GM21360 (cell line): ENCODE results near the gene UBN1.
"Not testable (repeated sequence)": the region's sequence is repeated elsewhere in the genome, so short reads cannot be mapped to it uniquely, and the experiment has no call there.

Experiments
- ATAC-seq: cut with Tn5 transposase; IDR thresholded peaks from one replicate; pipeline ENCODE4 v1.9.1; 2021; ENCODE audit warnings: mild to moderate bottlenecking, moderate library complexity; ENCODE audit not compliant: unreplicated experiment

UBN1 gene

DNA sequence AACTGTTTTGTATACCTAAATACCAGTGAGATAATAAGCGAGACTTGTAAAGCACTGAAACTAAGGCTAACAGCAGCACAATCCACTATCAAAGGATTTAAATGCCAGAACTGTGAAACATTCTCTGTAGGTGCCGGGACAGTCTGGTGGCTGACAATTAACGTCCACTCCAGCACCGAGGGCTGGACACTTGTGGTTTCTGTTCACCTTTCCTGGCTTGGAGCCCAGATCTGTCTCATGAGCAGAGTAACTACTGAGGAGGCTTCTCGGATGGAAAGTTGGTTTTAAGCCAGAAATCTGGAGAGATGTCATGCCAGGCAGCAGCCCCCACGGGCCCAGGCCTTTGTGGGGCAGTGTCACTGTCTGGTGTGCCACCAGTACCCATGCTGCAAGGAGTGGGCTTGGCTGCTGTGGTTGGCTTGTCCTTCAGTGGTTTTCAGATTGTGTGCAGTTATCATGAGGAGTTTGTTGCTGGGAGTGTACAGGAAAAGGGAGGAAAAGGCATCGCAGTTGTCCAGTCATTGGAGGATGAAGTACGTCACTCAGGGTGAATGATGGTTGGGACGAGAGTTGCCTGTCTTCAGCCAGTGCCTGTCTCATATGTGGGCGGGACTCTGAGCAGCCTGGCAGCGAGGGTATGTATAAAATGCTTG is 35.5 kb downstream of the UBN1 start:
- no peak for ATAC-seq

DNA sequence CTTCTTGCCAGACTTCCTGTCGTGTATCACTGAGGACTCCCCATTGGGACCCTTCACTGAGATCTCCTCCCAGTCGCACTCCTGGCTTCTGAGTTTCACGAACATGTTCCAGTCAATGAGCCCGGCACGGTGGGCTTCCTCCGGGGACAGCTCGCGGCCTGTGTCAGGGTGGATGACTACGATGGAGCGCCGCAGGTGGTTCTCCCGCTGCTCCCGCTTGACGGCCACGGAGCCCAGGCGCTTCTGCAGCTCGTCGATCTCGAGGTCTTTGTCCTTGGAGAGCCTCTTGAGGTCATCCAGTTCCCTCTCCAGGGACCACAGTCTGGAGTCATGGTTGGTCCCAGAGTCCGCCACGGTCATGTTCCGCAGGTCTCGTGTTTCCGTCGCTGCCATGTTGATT is 36.2 kb downstream of the UBN1 start:
- no peak for ATAC-seq

DNA sequence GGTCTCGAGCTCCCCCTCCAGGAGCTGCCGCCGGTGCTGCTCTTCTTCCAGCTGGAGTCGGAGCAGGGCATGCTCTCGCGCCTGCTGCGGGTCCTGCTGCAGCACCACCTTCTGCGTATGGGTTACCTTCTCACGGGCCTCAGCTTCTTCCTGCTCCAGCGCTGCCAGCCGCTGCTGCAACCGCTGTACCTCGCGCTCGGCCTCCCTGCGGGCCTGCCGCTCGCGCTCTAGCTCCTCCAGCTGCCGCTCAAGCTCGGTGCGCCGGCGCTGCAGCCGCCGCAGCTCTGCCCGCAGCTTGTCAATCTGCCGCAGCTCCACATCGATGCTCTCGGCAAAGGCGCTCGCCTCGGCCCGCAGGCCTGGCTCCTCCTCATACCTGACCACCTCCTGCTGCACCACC is 36.9 kb downstream of the UBN1 start:
- no peak for ATAC-seq

DNA sequence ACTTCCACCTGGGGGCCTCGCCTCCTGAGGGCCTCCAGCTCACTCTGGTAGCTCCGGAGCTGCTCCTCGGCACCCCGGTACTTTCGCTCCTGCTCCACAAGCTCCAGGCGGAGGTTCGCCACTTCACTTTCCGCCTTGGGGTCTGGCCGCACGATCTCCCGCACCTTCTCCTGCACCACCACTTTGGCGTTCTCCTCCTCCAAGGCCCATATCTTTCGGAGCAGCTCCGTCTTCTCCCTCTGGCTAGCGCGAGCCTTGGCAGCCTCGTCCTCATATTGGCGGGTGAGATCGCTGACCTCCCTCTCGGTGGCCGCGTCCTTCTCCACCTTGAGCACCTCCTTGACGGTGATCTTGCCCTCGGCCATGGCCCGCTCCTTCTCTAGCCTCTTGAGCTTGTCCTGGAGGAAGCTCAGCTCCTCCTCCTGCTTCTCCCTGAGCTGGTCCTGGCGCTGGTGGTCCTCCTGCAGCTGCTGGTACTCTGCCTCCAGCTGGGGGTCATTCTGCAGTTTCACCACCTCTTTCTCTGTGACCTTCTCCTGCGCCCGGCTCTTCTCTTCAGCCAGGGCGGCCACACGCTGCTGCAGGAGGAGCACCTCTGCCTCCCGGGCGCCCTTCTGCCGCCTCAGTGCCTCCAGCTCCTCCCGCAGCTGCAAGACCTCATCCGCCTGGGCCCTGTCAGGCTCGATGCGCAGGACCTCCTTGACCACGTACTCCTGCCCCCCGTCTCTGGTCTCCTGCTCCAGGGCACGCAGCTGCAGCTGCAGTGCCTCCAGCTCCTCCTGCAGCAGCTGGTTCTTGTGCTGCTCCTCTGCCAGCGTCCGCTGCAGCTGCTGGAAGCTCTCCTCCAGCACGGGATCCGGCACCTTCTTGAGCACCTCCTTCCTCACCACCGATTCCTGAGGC is 37.9 kb downstream of the UBN1 start:
- no peak for ATAC-seq

DNA sequence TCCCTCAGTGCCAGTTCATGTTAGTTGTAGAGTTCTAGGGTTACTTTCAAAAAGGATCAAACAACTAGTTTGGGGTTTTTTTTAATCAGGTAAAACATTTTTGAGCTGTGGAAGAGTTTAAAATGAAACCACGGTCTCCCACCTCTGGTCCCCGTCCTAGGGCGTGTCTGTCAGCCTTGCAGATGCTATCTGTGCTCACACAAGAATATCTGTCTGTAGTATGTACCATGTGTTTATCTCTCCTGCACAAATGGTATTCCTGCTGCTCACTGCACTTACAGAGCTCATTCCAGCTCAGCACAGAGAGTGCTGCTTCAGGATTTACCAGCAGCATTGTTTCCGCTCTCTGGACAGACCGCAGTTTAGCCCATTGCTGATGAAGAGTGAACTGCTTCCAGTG is 38.9 kb downstream of the UBN1 start:
- no peak for ATAC-seq

DNA sequence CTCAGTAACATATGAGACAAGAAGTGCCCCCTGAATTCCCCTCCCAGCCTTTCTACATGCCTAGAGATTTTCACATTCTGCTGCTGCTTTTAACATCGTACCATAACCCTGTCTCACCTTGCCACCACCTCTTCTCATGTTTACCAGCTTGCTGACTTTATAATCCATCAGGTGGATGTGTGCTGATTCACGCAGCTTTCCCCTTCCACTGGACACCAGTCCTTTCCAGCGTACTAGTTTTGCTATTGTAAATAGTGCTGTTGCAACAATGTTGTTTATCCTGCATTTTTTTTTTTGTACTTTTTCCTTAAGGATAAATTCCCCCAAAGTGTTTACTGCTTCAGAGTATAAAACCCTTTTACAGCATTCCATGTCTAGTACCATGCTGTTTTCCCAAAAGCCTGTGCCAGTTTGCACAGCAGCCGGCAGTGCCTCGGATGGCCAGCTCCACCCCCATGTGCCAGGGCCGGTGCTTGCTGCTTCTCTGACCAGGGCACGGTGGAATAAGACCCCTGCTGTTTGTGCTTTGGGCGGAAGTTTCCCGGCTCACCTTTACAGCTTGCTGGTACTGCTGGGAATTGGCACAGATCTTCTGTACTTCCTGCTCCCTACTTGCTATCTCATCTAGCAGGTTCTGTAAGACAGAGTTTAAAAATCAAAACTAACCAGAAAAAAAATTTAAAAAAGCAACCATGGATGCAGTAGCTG is 41.3 kb downstream of the UBN1 start:
- no peak for ATAC-seq

DNA sequence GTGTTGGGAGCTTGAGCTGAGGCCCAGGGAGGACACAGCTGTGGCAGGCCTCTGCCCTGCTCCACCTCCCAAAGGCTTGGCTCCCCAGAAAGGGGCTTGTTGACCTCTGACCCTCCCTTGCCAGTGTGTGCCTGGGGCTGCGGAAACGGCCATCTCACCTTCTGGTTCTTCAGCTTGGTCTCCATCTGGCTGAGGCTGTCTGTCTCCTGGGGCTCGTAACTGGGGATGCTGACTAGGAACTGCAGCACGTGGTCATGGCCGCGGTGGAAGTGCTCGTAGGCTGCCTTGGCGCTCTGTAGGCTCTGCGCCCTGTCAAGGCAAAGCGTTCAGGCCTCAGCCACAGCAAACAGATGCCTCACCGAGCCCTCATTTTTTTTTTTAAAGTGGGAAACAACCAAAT is 42.7 kb downstream of the UBN1 start:
- no peak for ATAC-seq

DNA sequence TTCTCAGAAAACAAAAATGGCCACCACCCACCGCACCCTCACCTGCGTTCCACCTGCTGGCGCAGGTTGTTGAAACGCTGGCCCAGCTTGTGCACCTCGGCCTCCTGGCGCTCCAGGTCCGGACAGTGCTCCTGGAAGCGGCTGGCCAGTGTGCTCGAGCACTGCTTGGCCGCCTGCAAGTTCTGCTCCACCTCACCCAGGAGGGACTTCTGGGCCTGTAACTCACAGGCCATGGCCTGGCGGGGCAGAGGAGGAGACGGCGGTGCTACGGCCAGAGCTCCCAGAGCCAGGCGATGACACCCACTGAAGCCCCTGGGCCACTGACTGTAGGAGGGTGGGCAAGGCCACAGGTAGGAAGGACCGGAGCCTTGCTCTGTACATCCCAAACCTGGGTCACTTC is 43.4 kb downstream of the UBN1 start:
- ATAC-seq, result no peak

DNA sequence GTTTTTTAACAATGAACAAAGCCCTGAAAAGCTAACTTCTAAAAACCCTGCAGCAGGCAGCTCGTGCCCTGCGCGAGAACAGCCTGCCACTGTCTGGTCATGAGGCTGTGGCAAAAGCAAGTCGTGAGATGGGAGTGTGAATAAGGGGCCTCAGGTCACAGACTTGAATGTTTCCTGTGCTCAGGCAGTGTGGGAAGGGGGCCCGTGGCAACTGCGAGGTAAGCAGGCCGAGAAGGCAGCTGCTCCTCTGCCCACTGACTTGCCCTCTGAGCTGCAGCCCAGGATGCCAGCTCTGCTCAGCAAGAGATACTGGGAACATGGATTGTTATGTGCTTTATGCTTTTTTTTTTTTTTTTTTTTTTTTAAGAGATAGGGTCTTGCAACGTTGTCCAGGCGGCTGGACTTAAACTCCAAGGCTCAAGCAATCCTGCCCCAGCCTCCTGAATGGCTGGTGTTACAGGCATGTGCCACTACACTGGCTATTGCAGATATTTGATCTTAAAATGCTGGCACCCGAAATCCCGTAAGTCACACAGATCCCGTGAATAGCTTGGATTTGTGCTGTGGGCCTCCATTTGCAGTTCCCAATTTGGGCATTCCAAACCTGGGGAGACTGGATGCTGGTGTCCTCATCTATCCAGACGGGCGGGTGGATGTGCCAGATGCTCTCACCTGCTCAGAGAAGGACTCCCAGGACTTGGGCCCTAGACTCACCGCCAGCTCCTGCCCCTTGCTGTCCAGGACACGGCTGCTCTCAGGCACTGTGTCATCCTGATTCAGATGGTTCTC is 44.0 kb downstream of the UBN1 start:
- no peak for ATAC-seq

DNA sequence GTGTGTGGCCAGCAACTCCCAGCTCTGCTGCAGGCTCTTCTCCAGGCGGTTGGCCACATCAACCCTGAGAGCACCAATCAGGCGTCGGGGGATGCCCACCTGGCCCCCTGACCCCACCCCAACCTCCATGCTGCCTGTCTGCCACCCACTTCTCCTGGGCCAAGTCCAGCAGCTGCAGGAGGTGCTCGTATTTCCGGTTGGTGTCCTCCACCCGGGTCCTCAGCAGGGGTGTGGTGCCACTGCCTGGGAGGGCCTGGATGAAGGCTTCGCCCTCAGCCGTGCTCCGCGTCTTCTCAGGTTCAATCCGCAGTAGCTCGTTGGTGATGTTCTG is 44.6 kb downstream of the UBN1 start:
- no peak for ATAC-seq

DNA sequence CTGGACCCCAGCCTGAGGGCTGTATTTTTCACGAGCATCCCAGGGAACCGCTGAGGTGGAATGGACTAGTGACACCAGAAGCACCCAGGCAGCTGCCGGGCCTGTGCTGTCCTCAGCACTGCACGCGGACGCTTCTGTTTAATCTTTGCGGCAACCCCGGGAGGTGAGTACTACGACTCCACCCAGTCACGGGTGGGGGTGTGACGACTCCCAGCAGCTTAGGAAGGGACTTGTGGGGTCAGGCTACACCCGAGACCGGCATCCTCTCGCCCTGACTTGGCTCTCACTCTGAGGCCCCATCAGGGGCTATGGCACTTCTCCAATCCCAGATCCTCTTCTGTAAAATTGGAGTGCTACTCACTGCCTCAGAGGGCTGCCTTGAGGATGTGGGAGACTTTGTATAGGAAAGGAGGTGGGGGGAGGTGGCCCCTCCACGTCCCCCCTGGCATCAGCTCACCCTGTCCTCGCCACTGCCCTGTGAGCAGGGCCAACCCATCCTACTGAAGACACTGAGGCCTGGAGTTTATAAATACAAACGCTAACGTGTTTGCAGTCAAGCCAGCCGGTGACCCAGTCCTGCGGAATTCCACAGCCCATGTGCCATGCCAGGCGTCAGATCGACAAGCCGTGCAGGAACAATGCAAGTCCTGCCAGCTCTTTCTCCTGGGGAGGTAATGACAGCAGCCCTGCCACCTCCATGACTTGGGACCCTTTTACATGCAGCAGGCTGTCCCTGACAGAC is 45.3 kb downstream of the UBN1 start:
- ATAC-seq, result no peak

DNA sequence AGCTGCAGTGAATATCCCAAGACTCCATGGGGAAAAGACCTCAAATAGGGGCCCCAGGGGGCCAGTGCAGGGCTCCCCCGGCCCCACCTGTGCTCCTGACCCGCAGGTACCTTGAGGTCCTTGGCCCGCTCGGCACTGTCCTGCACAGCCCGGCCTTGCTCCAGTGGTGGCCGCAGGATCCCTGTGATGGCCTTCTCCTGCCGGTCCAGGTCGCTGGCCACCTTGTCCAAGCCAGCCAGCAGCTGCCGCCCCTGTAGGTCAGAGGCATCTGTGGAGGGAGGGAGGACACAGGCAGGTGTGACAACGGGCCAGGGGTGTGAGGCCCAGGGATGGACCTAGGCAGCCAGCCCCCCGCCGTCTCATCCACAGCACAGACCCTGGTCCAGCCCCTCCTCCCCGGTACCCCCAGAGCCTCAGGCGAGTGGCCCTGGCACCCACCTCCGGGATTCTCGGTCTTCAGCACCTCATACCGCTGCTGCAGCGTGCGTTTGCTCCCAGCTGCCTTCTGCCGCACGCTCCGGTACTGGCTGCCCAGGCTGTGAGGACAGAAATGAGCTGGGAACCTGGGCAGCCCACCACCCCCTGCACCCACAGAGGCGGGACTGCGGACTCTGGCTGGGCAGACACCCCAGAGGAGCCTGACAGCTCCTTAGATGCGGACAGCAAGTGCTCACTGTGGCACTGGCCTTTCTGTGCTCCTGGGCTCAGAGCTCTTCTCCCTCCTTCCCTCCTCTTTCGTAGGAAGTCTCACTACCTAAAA is 46.0 kb downstream of the UBN1 start:
- ATAC-seq, result no peak

DNA sequence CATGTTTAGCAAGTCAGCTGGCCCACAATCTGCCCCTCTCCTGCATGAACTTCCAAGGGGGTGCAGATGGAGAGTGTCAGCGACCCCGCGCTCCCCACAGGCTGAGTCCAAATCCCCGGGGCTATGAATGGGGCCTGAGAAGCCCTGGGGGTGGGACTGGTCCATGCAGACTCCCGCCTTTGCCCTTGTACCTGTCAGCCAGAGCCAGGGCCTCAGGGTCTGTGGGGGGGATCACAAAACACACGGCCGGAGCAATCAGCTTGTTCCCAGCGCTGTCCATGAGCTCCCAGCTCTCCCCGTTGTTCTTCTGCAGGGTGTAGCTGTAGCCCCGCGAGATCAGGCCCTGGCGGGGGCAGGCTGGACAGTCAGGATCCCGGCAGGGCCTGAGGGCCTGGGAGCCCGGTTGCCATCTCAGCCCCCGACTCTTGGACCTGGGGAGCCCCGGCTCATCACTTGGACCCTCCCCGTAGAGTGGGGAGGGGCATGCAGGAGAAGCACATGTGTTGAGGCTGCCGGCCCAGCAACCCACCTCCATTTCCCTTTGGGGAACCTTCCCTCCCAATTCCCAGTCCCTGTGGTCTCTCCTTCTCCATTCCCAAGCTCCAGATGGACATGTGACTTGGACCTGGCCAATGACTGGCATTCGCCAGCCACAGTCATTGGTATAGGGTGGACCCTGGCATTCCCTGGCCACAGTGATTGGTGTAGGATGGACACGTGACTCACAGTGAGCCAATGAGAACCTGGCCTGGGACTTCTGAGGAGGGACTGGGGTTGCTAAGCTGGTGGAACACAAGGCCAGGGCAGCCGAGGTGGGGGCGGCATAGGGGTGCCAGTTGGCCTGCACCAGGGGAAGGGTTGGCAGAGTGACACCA is 47.2 kb downstream of the UBN1 start:
- ATAC-seq, result no peak

DNA sequence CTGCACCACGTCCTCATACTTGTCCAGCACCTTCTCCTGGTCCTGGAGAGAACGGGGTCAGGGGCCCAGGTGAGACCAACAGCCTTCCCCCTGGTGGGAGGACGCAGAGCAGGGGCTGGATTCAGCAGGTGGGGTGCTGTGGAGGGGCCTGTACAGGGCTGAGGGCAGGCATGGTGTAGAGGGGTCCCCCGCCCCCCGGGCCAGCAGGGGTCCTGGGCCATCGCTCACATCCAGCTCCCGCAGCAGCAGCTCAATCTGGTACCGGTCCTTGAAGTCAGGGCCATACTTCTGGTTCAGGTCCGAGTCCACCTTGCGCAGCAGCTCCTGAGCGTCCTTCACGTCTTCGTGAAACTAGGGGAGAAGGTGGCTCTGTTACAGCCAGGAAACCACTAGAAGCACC is 48.1 kb downstream of the UBN1 start:
- no peak for ATAC-seq

DNA sequence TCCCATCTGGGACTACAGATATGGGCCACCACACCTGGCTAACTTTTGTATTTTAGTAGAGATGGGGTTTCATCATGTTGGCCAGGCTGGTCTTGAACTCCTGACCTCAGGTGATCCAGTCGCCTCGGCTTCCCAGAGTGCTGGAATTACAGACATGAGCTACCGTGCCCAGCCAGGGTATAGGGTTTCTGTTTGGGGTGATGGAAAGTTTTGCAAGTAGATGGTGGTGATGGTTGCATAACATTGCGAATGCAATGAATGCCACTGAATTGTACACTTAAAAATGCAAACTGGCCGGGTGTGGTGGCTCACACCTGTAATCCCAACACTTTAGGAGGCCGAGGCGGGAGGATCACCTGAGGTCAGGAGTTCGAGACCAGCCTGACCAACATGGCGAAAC is 49.5 kb downstream of the UBN1 start:
- not testable (repeated sequence) for ATAC-seq

DNA sequence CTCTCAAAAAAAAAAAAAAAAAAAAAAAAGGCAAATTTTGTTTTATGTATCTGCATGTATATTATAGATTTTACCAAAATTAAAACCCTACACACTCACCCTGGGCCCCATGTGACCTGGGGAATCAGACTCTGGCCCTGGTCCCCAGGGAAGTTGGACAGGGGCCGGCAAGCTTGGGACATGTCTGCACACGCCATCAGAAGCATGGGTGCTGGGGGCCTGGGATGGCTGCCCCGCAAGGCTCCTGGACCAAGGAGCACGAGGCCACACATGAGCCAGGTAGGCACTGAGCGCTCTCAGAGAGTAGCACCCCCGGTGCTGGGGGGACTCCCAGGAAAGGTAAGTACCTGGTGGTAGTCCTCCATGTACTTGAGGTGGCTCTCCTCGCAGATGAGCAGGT is 50.0 kb downstream of the UBN1 start:
- no peak for ATAC-seq

DNA sequence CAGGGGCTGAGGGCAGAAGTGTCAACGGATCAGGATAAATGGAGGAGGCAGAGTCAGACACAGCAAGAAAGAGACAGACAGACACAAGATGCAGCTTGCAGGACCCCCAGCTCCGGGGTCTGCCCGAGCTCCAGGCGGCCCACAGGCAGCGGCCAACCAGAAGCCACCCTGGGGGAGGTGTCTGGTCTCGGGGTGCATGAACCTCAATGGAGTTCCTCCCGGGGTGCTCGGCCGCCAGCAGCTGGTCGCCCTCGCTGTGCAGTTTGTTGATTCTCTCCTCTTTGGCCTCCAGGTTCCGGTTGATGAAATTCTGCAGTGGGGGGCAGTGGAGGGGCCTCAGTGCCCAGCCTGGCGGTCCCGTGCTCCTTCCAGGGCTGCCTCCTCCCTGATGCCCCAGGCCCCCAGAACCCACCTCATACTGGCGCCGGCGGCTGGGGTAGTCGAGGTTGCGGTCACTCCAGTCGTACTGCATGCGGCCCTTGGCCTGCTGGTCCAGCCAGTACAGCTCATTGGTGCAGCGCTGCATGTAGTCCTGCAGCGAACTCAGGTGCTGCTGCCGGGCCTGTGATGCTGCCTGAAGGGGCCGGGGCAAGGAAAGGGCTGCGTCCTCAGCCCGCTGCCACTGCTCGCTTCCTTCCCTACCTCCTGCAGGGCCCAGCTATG is 51.7 kb downstream of the UBN1 start:
- ATAC-seq, result no peak

DNA sequence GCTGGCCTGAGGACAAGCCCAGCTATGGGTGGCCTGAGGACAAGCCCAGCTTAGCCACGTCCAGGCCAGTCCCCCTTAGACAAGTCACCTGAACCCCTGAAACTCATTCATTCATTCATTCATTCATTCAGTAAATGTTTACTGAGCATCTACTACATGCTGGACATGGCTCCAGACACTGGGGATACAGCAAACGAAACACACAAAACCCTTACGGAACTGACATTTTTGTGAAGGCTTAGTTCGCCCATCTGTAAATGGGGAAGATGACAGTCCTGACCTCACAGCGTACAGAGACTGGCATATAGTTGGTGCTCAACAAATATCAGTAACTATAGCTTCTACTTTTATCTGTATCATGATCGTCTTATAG is 52.2 kb downstream of the UBN1 start:
- ATAC-seq, result no peak
